Measurements from ENCODE around the gene ST3GAL4. TPM values are rescaled to one million over a fixed set of nuclear protein-coding genes. Genes with fewer than 3 reads are reported as not detected.
"Not testable (repeated sequence)": the region's sequence is repeated elsewhere in the genome, so short reads cannot be mapped to it uniquely, and the experiment has no call there.

Gene ST3GAL4
- total RNA-seq, 1 donor from 2014 or later: 15.9 TPM

DNA sequence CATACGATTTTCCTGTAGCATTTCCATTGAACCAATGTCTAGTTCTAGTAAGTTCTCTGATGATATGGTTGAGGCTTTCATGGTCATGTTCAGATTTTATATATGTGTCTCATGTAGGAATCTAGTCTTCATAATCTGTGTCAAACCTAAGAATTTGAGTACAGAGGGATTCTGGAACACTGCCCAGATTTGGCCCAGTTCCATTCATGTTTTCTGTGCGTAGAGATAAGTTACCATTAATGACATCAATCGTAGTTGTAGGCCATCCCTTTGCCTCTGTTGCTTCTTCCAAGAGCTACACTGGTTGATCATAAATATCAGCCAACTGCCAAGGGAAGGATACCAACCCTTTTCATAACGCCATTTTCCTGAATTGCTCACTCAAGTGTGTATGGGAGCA lies 23.3 kb downstream of the ST3GAL4 start:
- TF ChIP-seq, protein P1, sequence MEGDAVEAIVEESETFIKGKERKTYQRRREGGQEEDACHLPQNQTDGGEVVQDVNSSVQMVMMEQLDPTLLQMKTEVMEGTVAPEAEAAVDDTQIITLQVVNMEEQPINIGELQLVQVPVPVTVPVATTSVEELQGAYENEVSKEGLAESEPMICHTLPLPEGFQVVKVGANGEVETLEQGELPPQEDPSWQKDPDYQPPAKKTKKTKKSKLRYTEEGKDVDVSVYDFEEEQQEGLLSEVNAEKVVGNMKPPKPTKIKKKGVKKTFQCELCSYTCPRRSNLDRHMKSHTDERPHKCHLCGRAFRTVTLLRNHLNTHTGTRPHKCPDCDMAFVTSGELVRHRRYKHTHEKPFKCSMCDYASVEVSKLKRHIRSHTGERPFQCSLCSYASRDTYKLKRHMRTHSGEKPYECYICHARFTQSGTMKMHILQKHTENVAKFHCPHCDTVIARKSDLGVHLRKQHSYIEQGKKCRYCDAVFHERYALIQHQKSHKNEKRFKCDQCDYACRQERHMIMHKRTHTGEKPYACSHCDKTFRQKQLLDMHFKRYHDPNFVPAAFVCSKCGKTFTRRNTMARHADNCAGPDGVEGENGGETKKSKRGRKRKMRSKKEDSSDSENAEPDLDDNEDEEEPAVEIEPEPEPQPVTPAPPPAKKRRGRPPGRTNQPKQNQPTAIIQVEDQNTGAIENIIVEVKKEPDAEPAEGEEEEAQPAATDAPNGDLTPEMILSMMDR (conservative IDR thresholded peaks at IDR 0.05; ENCODE audit: low read depth, low read length): no peak
- no peak for DNase-seq (ENCODE audit: low read depth)
- no peak overlapping the region for H3K4me3 ChIP-seq (ENCODE audit: low read depth, low read length)

DNA sequence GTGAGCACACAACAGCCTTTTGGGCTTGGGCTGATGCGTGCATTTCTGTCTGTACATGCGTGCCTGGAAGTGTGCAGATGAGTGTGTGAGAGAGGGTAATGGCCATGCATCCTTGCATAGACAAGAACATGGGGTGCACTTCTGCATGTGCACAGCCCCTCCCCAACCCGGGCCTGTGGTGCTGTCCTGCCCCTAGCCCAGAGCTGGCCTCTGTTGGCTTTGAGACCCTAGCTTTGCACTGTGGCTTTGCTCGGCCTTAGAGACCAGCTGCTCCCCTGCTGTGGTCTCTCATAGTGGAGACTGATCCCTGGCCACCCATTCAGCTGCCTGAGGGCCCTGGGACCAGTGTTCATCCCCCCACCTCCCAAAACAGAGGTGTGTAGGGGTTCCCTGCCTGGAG lies 25.4 kb downstream of the ST3GAL4 start:
- no peak for DNase-seq (ENCODE audit: low read depth)
- no peak overlapping the region for H3K4me3 ChIP-seq (ENCODE audit: low read depth, low read length)
- TF ChIP-seq, protein P1 (conservative IDR thresholded peaks at IDR 0.05; ENCODE audit: low read depth, low read length): no peak

GRCh38 chr11:126381960-126382359 lies 26.5 kb downstream of the ST3GAL4 start:
- not testable (repeated sequence) for H3K4me3 ChIP-seq (ENCODE audit: low read depth, low read length); DNase-seq (ENCODE audit: low read depth)

DNA sequence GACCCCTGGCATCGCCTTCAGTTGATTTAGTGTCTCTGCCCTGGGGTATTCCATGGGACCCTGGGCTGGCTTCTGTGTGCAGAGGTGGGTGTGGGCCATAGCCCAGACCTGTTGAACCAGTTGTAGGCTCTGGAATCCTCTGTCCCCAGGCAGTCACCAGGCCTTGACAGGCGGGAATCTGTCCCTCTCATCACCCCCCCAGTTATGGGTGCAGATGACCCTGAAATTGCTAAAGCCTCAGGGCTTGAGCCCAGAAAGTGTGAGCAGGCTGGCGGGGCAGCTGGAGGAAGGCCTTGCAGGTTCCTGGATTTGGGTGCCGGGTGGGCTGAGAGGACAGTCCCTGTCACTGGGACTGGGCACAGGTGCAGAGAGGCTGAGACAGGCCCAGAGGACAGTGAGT lies 27.2 kb downstream of the ST3GAL4 start:
- not testable (repeated sequence) for DNase-seq (ENCODE audit: low read depth); H3K4me3 ChIP-seq (ENCODE audit: low read depth, low read length)

DNA sequence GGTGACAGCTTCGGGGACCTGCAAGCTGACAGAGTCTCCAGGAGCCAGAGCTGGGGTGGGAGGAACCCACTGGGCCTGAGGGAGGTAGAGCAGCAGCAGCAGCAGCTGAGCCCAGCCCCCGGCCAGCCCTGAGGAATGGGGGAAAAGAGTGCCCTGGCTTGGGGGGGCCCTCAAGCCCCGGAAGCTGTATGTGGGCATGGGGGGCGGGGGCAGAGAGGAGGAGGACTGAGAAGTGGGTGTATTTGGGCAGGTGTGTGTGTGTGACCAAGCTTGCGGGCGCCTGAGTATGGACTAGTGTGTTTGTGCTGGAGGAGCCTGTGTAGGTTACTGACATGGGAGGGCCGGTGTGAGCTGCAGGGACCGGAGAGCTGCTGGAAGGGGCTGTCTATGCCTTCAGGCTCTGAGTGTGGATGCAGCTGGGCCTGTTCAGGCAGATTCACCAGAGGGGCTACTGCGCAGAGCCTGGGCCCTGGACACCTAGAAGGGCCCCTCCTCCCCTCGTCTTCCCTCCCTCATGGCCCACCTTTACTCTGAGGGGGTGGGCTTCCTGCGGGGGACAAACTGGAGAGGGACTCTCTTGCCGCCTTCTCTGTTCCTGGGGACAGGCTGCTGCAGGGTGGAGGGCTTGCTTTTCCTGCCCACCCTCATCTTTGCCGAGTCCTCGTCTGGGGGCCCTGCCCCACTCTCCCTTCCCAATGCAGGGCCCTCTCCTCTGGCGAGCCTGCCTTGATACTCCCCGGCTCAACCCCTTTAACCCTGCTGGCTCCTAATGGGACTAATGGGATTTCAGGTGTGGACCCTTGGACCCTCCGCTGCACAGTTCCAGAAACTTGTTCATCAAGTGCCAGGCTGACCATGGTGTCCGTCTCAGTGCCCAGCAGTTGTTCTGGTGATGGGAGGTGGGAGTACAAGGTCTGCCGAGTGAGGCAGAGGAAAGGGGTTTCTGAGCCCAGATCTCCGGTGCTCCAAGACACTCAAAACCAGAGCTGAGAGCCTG lies 28.2 kb downstream of the ST3GAL4 start:
- TF ChIP-seq, protein P1 (conservative IDR thresholded peaks at IDR 0.05; ENCODE audit: low read depth, low read length): no peak

DNA sequence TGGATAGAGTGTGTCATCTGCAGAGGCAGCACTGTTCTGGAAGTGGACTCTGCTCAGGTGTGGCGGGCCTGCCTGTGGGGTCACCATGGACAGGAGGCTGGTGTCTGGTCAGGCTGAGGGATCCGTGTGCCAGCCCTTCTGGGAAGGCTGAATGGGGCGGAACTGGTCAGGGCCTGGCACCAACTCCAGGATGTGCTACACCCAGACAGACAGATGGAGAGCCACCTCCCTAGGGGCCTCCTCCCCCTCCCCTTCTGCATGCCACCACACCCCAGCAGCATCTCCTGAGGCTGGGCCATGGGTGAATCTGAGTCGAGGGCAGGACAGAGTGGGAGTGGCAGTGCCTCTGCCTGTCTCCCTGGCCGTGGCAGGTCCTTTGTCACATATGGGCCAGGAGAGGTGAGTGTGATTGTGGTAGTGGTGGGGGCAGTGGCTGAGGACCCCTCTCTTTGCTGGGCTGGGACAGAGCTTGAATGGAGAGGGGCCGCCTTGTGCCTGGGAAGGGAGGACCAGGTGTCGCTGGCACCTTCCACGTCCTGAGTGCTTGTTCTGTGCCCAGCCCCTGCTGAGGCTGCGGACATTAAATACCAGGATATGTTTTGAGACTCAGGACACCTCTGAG lies 29.1 kb downstream of the ST3GAL4 start:
- H3K4me3 ChIP-seq (ENCODE audit: low read depth, low read length): no peak overlapping the region
- no peak for DNase-seq (ENCODE audit: low read depth)
- TF ChIP-seq, protein P1 (conservative IDR thresholded peaks at IDR 0.05; ENCODE audit: low read depth, low read length): no peak

More for the DNA sequence above, 28.2 kb downstream of the ST3GAL4 start:
- no peak overlapping the region for H3K4me3 ChIP-seq (ENCODE audit: low read depth, low read length)
- no peak for DNase-seq (ENCODE audit: low read depth)

DNA sequence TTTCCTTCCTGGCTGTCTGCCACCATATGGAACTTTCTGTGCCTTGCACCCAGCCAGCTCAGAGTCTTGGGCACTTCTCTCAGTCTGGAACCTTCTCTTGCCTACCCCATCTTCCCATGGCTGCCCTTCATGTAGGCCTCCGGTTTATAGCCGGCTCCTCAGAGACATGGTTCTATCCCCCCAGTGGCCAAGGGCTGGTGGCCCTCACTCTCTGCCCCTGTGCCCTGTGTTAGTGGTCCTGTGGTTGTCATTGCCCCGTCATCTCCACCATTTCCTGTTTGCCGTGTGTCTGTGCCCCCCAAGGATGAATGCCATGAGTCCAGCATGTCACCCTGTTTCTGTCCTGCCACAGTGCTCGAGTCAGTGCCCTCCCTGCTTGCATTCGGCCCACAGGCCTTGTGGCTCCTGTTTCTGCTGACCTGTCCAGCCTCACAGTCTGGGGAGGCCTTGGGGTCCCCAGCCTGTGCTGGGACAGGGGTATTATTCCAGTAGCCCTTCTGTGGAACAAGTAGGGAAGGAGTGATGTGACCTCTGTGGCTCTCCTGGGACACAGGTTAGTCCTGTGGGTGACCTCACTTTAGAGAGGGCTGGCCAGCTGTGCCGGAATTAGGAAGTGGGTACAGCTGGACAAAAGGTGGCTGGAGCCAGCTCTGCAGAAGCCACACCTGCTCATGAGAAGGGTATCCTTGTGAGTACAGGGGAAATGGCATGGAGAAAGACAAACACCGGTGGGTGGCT lies 30.7 kb downstream of the ST3GAL4 start:
- TF ChIP-seq, protein P1 (conservative IDR thresholded peaks at IDR 0.05; ENCODE audit: low read depth, low read length): no peak
- DNase-seq (ENCODE audit: low read depth): no peak
- H3K4me3 ChIP-seq (ENCODE audit: low read depth, low read length): no peak overlapping the region

GRCh38 chr11:126386729-126387071 lies 31.2 kb downstream of the ST3GAL4 start:
- H3K4me3 ChIP-seq (ENCODE audit: low read depth, low read length); DNase-seq (ENCODE audit: low read depth): not testable (repeated sequence)
